HL-60/S4 (cell line): Measurements from ENCODE around the gene PDE8A.
"Not testable (repeated sequence)": the region's sequence is repeated elsewhere in the genome, so short reads cannot be mapped to it uniquely, and the experiment has no call there.

Experiments used
- in situ Hi-C: fragments of 300-500 bp; cut with MboI; formaldehyde crosslinking; loops from 2 replicates; pipeline ENCODE4 v1.14.3; 2022; ENCODE audit warnings: low sequenced_read_pairs

PDE8A gene

DNA sequence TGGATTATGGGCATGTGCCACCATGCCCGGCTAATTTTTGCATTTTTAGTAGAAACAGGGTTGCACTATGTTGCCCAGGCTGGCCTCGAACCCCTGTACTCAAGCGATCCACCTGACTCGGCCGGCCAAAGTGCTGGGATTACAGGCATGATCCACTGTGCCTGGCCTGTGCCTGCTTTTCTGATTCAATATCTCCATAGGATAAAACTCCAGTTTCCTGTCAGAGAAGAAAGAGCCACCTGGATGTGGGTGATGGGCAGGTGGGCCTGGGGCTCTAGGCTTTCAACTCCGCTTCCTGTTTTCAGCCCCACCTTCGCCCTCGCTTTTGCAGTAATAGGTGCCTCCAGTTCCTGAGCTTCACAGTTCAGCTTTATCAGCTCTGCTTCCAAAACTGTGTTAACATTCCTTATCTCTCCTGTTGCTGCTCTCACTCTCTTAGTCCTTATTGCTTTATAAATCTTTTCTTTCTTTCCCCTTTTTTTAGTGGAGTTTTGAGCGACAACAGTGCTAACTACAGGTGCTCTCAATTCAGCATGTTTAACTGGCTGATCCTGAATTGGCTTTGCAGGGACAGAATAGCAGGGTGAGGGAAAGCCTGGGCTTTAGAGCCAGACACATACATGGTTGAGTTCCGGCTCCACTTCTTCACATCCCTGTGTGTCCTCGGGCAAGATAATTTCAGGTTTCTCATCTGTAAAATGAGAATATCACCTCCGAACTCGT is 21.1 kb upstream of the PDE8A start:
- in situ Hi-C loops, result loop anchor here (25.0 kb wide), 1 partner anchor 327 kb away; no protein-coding TSS in a partner anchor

DNA sequence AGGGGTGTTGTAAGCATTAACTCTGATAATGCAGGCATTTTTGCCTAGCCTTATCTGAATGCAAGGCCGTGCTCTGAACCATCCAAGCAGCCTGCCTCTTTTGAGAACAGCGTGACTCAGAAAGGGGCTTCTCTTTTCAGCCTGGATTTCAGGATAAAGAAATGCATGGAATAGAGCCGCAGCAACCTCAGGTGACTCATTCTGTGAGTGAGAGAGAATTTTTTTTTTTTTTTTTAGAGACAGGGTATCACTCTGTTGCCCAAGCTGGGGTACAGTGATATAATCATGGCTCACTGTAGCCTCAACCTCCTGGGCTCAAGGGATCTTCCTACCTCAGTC is 20.6 kb upstream of the PDE8A start:
- in situ Hi-C loops, result loop anchor here (25.0 kb wide), 1 partner anchor 326 kb away; no protein-coding TSS in a partner anchor

DNA sequence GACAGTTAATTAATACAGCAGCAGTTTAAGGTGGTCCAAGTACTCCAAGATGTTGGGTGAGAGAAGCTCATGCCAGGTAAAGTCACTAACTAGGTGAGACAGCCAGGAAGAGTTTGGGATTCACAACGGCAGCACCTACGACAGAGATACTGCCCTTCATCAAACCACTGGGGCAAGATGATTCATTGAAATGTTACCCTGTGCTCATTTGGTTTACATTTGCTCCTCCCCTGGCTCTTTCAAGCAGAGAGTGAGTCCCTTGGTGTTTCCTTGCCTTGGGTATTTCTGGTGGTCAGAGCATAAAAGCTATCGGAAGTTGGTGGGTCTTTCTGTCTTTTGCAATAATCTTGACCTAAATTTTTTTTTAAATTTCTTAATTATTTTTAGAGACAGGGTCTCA is 19.9 kb upstream of the PDE8A start:
- in situ Hi-C loops, result loop anchor here (25.0 kb wide), 1 partner anchor 326 kb away; no protein-coding TSS in a partner anchor

DNA sequence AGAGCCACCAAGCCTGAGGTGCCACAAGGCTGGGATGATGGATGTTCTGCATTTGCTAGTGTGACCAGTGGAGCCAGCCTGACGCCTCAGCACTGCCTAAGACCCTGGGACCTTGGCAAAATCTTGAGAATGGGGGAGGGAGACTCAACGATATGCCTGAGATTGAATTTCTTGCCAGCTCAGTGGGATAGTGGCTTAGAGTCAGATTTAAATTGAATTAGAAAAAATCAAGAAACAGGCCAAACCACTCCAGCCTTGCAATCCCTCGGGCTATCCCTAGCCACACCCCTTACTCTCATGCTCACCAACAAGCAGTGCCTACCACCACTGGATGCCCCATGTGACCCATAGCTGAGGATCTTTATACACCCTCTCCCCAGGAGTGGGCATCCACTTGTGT is 18.7 kb upstream of the PDE8A start:
- in situ Hi-C loops, result loop anchor here (25.0 kb wide), 1 partner anchor 324 kb away; no protein-coding TSS in a partner anchor

DNA sequence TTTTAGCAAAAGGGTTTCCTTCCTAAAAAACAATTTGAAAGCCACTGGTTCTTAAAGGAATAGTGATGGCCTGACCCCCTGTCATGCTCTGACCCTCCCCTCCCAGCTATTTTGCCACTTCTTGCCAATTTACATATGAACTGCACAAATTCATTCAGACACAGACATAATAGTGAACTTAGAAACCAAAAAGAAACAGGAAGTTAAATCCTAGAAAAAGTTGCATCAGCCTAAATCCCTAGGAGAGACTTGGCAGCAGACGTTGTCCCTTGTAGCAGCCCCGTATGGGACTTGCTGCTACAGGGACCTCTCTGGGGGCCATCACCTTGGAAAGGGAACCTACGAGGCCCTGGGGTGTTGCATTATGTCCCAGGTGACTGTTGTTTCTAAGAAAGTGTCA is 14.3 kb upstream of the PDE8A start:
- in situ Hi-C loops, result loop anchor here (25.0 kb wide), 1 partner anchor 320 kb away; no protein-coding TSS in a partner anchor

DNA sequence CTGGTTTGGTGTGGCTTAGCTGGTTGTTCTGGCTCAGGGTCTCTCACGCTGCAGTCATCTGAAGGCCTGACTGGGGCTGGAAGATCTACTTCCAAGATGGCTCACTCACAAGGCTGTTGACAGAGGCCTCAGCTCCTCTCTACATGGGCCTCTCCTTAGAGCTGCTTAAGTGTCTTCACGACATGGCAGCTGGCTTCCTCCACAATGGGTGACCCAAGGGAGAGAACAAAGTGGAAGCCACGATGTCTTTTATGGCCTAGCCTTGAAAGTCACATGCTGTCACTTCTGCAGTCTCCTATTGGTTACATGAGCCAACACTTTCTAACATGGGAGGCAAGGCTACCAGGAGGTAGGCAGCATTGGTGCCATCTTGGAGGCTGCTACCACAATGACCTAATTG is 13.4 kb upstream of the PDE8A start:
- in situ Hi-C loops, result loop anchor here (25.0 kb wide), 1 partner anchor 319 kb away; no protein-coding TSS in a partner anchor

DNA sequence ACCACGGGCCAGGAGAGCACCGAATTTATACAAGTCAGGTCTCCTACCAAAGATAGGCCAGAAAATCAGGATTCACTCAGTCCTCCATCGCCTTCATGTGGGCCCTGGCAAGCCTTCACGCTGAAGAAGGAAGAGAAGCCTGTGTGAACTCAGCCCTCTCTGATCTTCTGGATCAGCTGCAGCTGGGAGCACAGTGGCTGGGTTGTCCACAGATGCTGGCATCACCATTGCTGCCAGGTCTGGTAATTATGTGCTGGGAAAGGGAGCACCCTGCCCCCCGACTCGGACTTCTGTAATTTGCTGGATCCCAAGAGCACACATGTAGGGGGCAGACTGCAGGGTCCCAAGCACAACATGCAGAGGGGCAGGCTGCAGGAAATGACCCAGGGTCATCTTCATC is 12.4 kb upstream of the PDE8A start:
- in situ Hi-C loops, result loop anchor here (25.0 kb wide), 1 partner anchor 318 kb away; no protein-coding TSS in a partner anchor

DNA sequence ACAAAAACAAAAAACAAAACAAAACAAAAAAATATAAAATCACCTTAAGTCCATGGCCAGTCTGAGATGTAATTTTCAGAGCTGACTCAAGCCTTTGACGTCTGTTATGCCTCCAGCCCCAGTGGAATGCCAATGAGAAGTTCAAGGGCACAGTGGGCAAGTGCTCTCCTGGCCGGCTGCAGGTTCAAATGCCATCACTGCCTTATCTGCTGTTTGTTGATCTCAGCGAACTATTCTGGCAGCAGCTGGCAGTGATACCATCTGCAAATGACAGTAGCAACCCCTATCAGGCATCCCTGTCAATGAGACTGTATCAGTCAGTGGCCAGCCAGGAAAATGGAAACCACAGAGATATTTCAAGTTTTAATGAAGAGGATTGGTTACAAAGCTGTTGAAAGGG is 10.8 kb upstream of the PDE8A start:
- in situ Hi-C loops, result loop anchor here (25.0 kb wide), 1 partner anchor 316 kb away; no protein-coding TSS in a partner anchor

DNA sequence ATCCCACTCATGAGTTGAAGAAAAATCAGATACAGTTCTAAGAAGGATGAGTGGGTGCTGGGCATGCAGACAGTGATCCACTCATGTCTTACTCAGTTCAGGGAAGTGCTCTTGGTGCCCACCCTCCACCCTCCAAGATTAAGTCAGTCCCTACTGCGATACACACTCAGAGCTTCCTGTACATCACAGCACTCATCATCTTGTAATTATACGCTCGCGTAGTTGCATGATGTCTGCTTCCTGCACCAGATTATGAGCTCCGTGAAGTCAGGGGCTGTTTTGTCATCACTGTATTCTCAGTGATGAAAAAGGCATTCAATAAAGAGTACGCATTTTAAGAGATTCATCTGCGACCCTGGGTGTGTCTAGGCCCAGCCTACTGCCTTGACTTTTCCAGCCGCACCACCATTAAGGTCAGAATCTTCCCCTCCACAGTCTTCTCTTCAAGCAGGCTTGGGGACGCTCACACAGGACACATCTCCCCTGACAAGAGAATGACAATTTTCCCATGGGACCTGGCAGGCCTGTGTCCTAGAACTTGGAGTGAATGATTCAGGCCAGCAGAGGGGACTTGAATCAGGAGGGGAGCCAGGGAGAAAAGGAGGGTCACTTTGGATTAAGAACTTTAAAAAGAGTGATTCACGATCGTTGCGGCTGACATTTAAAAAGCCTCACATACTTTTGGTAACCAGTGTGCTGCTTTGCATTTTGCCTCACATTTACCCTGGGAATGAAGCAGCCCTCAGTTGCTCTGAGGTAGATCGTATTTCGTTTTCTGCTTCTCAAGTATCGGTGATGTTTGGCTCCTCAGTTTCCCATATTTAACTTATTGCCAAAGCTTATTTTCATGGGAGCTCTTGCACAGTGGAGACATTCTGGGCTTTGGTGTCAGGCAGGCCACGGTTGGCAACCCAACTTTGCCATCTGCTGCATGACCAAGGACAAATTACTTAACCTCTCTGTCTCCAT is 7.9 kb upstream of the PDE8A start:
- in situ Hi-C loops, result loop anchor here (25.0 kb wide), 1 partner anchor 314 kb away; no protein-coding TSS in a partner anchor

DNA sequence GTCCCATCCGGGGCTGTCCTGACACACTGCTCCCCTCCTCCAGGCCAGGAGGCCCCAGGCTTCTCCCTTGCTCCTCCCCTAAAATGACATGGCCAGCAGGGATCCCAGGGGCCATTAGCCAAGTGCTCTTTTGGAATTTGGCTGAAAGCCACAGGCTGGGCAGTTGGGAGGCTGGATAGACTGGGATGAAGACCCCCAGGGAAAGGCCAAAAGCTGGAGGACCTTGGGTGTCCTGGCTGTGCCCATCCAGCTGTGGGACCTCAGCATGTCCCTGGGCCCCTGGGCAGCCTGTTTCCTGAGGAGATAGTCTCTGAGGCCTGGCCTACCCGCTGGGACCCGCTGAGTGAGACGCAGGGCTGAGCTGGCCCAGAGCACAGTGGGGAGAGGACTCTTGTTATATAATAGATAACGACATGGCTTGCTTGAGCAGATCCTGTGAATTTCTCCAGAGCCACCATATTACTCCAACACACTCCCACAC is 5.7 kb upstream of the PDE8A start:
- in situ Hi-C loops, result no loop called here

DNA sequence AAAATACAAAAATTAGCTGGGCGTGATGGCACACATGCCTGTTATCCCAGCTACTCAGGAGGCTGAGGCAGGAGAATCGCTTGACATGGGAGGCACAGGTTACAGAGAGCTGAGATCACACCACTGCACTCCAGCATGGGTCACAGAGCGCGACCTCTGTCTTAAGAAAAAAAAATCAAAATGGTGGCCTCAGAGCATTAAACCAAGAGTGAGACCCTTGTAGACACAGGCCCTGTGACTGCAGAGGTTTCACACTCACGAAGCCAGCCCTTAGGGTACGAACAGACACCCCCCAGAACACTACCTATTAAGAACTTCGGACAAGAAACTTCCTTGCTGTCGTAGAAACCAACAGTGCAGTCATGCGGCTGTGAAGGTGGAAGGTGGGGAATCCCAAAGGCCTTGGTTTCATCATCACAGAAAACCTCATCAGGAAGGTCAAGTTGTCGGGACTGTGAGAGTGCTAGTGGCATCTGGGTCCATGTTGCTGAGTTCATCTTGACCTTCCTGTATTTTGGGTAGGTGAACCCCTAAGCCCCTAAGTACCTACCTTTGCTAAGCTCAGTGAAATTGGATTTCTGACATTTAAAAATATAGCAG is 4.8 kb upstream of the PDE8A start:
- in situ Hi-C loops, result no loop called here

DNA sequence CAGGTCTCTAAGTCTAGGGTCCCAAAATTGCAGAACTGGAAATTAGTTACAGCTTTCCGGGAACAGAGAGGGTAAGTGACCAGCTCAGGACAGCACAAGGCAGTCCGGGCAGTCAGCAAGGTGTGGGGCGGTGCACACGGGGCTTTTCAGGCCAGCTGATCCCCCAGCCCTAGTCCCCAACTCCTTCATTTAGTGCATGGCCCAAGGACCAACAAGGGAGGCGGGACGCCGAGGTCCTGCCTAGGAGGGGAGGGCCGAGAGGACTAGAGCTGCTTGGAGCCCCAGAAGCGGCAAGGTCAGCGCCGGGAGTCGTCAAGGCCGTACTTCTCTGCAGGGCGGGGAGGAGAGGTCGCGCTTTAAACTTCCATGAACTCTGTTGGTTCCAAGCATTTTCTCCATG is 2.0 kb upstream of the PDE8A start:
- in situ Hi-C loops, result no loop called here

DNA sequence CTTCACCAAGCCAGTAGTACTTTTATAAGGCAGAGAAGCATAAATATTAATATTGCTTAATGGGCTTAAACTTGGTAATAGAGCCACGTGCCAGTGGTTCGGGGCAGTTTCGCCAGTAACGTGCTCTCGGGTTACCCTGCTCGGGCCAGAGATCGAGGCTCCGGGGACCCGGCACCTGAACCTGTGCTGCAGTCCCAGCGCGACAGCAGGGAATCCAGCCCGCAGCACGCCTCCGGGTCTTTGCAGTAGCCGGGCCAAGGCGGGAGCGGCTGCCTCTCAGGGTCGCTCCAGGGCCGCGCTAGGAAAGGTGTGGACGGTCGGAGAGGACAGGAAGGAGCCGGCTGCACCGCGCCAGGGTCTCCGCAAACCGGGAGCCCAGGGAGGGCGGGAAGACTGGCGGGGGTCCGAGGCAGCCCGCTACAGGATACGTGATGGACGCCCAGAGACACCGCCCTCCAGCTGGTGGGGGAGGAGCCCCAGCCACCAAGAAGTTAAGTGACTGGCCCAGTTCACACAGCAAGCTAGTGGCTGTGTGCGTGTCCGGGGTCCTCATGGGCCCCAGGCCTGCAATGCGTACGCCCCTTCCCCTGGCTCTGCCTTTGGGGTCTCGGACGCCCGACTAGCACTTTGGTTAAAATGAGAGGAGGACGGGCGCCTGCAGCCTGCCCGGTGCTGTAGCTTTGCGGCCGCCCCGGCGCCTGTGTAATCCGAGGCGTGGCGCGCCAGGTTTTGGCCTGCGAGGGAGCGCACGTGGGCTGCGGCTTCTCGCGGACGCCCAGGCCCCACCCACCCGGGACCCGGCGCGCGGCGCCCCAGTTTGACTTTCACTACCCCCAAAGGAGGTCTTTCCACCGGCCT is 1.2 kb upstream of the PDE8A start:
- in situ Hi-C loops, result no loop called here

DNA sequence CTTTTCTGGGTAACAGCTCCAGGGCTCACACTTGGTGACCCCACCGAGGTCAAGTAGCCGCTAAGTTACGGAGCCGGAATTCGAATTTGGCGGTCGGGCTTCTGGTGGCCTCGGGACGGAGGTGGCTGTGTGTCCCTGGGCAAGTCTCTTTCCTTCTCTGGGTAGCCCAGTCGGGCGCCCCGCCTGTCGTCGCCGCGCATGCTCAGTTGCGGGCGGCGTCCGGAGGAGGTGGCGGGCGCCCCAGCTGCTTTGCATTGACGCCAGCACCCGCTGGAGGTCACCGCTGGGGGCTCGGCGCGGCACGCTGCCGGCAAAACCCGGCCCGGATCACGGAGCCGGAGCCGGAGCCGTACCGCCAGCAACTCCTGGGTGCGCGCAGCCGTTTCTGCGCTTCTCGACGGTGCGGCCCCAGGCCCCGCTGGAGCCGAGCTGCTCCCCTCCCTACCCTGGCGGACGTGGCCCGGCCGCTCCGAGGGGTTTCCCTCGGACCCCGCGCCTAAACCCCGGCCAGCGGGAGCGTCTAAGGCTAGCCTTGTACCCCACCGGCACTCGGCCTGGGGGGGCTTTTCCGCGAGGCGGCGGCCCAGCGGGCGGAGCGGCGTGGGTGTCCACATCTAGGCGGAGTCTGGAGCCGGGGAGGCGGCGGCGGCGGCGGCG is 474 bp upstream of the PDE8A start:
- in situ Hi-C loops, result no loop called here

DNA sequence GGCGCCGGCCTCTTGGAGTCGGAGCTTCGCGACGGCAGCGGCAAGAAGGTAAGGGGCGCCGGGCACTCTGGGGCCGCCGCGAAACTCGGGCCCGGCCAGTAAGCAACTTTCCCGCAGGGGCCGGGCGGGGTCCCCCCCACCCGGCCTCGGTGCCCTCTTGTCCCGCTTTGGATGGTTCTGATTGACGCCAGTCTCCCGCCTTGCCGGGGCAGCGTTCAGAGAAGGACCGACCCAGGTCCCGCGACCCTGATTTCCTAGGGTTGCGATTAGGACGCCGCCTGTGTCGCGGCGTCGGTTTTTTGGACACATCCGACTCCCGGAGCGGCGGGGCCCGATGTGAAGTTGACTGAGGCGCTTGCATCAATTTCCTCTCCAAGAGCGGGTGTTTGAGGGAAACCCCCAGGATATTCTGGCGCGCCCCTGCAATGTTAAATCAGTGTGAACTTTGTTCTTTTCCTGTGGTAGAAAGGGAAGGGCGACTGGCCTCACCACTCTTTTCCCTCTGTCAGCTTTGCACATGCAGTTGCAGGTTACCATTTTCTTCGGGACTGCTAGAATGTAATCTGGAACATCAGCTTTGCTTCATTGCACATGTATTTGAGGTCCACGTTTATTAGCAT is 755 bp downstream of the PDE8A start:
- in situ Hi-C loops, result no loop called here

DNA sequence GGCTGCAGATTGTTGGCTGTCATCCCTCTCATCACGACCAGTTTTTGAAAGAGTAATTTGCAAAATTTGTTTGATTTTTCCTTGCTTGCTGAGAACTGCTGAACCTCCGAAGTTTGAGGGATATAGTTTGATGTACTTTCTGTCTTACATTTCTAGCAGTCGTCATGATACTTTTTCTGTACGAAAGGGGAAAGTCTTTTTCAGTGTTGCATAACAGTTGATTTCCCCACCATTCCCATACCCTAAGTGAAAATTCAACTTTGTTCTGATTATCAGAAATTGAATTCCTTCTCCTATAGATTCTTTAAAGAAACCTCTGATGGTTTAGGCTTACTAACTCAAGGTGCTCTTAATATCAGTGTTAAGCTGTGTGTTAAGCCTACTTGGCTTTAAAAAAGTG is 1.6 kb downstream of the PDE8A start:
- in situ Hi-C loops, result no loop called here

DNA sequence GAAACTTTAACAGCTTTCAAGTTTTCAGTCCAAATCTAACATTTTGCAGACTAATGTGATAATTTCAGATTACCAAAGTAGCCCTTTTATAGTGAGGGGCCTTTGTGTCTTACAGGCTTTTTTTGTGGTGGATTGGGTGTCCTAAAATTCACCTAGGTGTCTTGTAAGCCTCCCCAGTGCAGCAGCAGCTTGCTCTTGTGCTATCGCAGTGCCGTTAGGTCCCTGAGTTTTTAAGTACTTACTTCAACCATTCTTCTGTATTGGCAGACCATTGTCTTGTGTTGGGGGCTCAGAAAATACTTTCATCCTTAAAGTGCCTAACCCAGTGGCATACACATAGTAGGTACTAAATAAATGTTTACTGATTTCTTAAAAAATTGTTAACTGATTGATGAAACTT is 2.1 kb downstream of the PDE8A start:
- in situ Hi-C loops, result no loop called here

DNA sequence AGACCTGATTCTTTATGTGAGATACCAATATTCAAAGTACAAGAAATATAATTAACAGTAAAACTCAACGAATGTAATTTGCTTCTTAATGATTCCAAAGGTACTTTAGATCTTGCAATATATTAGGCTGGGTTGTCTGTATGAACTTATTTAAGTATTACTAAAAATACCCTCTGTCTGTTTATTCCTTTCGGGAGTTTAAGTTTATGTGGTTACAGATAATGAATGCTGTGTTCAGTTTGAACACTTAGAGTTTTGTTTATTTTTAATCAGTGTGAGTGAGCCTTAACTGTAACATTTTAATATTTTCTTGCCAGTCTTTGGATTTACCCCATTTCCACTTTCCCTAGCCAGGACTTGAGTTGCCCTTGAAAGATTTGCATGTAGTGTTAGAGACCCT is 3.5 kb downstream of the PDE8A start:
- in situ Hi-C loops, result no loop called here

DNA sequence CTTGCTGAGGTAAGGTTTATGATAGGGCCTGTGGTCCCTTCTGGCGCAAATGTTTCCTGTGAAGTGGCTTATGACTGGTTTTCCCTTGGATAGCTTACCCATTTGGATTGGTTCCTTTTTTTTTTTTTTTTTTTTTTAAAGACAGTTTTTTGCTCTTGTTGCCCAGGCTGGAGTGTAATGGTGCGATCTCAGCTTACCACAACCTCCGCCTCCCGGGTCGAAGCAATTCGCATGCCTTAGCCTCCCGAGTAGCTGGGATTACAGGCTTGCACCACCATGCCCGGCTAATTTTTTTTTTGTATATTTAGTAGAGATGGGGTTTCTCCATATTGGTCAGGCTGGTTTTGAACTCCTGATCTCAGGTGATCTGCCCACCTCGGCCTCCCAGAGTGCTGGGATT is 5.7 kb downstream of the PDE8A start:
- in situ Hi-C loops, result not testable (repeated sequence)
